ENCODE results near the gene TRABD2A.

The TRABD2A gene

GRCh38 chr2:84816426-84817026 lies 64.4 kb downstream of the TRABD2A start:
- DNase-seq (ENCODE audit: low spot score) = no peak

DNA sequence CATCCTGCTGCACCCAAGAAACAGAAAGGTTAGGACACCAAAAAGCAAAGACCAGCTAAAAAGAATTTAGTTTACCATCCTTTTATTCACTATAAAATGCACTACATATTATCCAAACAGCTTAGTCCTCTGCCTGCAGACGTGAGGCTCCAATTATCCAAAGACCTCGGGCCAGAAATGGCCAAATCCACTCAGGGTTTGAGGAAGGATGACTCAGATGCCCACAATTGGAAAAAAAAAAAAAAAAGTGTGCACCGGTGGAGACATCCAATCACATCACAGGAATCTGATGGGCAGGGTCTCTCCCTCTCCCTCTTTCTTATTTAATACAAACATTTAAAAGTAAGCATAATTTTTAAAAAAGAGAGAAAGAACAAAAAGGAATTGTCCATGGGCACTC lies 65.7 kb downstream of the TRABD2A start:
- DNase-seq (ENCODE audit: low spot score) = no peak

DNA sequence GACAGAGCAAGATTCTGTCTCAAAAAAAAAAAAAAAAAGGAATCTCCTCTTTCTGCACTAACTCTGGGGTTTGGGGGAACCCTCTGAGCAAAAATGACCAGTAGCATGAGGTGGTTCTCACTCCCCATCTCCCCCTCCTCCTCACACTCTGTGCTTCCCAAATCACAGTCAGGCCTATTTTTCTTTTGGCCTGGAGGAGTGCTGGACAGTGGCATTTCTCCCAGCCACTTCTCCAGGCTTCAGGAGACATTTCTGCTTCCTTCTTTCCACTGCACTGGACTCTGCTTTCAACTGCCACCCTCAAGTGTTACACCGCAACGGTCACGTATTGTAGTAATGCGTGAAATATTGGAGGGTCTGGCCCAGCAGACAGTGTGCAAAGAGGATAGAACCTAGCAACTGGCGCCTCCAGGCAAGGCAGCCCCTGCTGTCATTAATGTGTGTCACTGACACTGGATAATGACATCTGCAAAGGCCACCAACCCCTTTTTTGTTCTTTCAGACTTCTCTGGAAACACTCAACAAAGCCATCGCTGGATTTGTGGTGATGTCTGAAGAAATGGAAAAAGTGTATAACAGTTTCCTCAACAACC lies 68.9 kb downstream of the TRABD2A start:
- no peak for DNase-seq (ENCODE audit: low spot score)

DNA sequence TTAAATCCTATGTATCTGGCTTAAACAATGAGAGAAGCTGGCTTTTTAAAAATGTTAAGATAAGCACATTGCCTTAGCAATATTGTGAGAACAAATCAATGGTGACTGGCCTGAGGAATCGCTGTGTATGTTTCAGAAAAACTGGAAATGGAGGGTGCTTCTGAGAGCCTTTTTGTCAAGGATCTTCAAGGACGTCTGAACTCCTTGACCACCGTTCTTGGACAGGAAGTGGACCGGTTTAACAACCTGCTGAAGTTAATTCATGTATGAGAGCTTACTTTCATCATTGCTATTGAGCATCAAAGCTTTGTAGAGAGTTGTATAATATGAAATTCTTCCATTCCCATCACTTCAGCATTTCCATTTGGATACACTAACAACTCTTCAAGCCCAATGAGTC lies 72.6 kb downstream of the TRABD2A start:
- DNase-seq (ENCODE audit: low spot score) = no peak

DNA sequence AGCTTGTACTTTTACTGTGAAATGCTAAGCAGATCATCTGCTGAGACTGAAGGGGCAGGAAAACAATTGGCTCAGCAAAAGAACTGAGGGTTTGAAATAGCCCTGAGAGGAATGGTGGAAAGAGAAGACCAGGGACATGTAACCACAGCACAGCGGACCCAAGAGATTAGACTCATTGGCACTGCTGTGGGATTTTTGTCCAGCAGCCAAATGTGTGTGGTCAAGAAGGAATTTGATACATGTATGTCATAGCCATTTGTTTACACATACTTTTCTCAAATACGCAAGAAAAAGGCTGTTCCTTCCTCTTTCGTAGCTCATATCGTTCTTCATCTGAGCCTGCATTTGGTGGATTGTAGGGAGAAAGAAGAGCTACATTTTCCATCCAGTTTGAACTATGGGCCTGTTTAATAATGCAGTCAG lies 73.8 kb downstream of the TRABD2A start:
- no peak for DNase-seq (ENCODE audit: low spot score)

DNA sequence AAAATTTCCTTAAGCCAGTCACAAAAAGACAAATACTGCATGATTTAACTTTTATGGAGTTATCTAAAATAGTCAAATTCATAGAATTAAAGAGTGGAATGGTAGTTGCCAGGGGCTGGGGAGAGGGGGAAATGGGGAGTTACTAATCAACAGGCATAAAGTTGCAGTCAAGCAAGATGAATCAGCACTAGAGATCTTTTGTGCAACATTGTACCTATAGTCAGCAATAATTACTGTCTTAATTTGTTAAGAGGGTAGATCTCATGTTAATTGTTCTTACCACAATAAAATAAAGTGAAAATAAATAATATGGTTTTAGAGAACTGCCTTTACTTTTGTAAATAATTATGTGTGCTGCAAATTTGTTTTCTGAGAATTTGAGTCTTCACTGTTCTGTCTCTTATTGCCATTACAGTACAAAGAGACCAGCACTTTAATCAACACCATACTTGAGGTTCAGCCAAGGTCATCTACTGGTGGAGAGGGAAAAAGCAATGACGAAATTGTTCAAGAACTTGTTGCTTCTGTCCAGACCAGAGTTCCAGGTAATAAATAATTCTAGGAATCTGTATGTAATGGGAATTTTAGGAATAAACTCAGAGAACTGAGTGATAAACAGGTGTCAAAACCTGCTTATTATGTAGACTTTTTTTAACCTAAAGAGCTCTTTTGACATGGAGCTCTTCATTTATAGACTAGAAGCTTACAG lies 75.5 kb downstream of the TRABD2A start:
- no peak for DNase-seq (ENCODE audit: low spot score)

DNA sequence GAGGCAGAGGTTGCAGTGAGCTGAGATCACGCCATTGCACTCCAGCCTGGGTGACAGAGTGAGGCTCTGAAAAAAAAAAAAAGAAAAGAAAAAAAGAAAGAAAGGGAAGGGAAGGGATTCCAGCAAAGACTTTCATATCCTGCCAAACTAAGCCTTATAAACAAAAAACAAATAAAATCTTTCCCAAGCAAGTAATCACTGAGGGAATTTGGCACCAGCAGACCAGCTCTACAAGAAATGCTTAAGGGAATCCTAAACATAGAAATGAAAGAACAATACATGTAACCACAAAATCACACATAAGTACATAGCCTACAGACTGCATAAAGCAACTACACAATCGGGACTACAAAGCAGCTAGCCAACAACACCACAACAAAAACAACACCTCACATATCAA lies 79.1 kb downstream of the TRABD2A start:
- DNase-seq (ENCODE audit: low spot score) = no peak

- no peak for DNase-seq (ENCODE audit: low spot score)
Measured at GRCh38 chr2:84800194-84800805, 80.6 kb downstream of the TRABD2A start.

DNA sequence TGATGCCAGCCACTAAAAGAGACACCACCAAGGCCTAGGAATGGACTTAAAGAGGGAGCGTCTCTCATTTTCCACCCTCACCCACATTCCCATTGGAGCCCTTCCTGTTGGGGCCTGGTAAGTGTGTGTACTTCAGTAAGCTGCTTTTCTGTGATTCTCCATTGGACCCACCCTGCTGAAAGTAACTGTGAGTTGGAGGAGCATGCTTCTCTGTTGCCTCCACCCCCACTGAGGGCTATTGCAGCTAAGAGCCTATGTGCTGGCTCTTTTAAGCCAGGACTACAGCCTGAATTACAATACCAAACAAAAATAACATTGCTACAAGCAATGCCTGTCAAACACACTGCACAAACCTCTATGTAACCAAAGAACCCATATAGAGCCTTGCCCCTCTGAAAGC lies 81.1 kb downstream of the TRABD2A start:
- no peak for DNase-seq (ENCODE audit: low spot score)

GRCh38 chr2:84797271-84797670 lies 83.6 kb downstream of the TRABD2A start:
- DNase-seq (ENCODE audit: low spot score) = no peak

- no peak for DNase-seq (ENCODE audit: low spot score)
Measured at GRCh38 chr2:84796798-84797197, 84.1 kb downstream of the TRABD2A start.

DNA sequence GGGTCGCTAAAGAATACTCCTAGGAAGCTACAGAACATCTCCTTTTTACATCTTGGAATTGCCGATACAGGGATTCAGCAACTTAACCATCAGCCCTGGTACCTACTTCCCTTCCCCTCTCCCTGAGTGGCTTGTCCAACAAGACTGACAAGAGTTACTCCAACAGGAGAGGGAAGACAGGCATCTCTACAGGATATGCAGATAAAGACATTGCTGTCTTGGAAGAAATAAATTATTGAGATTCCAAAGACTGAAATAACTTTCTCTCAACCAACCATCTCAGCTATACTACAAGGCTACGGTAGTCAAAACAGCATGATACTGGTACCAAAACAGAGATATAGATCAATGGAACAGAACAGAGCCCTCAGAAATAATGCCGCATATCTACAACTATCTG lies 87.2 kb downstream of the TRABD2A start:
- no peak for DNase-seq (ENCODE audit: low spot score)

DNA sequence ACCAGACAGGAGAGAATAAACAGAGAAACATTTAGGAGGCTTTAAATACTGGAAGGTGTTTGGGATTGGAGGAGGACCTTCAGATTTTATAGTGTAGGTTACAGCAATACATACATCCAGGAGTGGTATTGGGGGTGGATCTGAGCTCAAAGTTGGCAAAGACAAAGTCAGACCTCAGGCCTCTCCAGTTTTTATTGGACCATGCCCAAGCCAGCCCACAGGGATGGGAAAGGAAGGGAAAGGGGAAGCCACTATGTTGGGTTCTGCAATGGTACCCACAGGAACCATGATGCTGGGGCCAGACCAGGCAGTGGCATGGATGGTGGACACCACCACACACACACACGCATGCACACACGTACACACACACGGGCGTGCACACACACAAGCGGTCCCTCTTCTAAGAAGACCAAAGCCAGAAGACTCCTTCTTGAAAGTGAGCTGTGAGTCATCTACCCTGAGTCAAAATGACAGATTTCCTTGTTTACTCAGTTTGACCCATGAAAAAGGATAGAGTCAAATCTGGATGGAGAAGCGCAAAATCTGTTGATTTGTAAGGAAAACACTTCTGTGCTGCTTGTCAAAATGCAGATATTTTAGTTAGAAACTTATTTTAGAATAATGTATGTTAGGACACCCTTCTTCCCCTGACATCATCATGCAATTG lies 87.9 kb downstream of the TRABD2A start:
- no peak for DNase-seq (ENCODE audit: low spot score)

DNA sequence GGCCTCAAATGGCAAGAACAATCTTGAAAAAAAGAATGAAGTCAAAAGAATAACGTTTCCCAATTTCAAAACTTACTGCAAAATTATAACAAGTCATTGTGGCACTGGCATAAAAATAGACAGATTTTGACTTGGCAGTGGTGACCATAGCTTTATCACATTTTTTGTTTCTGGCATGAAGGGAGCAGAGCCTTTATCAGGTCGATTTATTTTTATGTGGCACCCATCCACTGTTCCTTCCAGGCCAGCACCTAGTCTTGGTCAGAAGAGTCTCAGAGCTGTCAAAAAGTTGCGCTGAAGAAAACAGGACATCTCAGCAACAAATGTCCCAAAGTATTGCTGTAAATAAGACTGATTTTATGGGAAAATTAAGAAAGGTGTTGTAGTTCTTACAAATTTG lies 92.4 kb downstream of the TRABD2A start:
- DNase-seq (ENCODE audit: low spot score) = no peak

- no peak for DNase-seq (ENCODE audit: low spot score)
Measured at GRCh38 chr2:84788027-84788426, 92.9 kb downstream of the TRABD2A start.

DNA sequence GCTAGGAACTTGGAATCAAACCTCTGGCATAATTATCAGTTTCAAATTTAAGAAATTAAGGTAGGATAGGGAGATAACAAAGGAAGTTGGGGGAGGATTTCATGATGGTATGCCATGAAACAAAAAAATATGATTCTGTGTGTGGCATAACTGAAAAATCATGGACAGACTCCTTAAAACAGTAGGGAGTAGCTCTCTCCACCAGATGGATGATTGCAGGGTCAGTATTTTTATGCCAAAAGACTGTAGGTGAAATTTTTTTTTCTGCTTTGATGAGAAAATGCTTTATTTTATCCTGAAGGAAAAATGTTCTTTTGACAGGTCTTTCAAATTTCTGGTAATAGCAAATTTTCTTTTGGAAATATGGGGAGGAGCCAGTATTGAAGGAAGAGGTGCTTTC lies 94.3 kb downstream of the TRABD2A start:
- DNase-seq (ENCODE audit: low spot score) = no peak

- no peak for DNase-seq (ENCODE audit: low spot score)
Measured at GRCh38 chr2:84785950-84786349, 94.9 kb downstream of the TRABD2A start.

- no peak for DNase-seq (ENCODE audit: low spot score)
Measured at GRCh38 chr2:84782717-84783442, 98.0 kb downstream of the TRABD2A start.

- DNase-seq (ENCODE audit: low spot score) = no peak
Measured at GRCh38 chr2:84781942-84782716, 98.8 kb downstream of the TRABD2A start.

- DNase-seq (ENCODE audit: low spot score) = no peak
Measured at GRCh38 chr2:84779781-84780180, 101.1 kb downstream of the TRABD2A start.

Data from ecto neural progenitor cell (in vitro differentiated cells).